ENCODE data around the gene RTN3.

GRCh38 chr11:63671322-63672155 is 9.8 kb upstream of the RTN3 start, which contains the start of gene ATL3:
- TF ChIP-seq CTCF (IDR thresholded peaks at IDR 0.05; ENCODE audit: borderline replicate concordance, extremely low read depth, low read length, poor library complexity, severe bottlenecking): peak; percentile 27
- no peak for TF ChIP-seq EZH2 (IDR thresholded peaks at IDR 0.05; ENCODE audit: borderline replicate concordance, low read depth, low read length, severe bottlenecking)
